GM10266 (cell line): ENCODE results near the gene C22orf23.

ENCODE experiments used
- DNase-seq: peaks from one replicate; pipeline ENCODE4 v3.0.0; 2012; ENCODE audit errors: extremely low spot score
- CTCF ChIP-seq: IDR thresholded peaks from 2 replicates; pipeline ENCODE4 v1.5.1; 2012; ENCODE audit warnings: mild to moderate bottlenecking, low read depth; ENCODE audit not compliant: control insufficient read depth, insufficient read depth; ENCODE audit errors: missing control alignments

The C22orf23 gene

GRCh38 chr22:37994982-37995381 lies 41.6 kb upstream of the C22orf23 start:
- no peak for DNase-seq
- no peak for TF ChIP-seq CTCF

GRCh38 chr22:37994049-37994448 lies 40.6 kb upstream of the C22orf23 start:
- no peak for TF ChIP-seq CTCF
- no peak for DNase-seq

DNA sequence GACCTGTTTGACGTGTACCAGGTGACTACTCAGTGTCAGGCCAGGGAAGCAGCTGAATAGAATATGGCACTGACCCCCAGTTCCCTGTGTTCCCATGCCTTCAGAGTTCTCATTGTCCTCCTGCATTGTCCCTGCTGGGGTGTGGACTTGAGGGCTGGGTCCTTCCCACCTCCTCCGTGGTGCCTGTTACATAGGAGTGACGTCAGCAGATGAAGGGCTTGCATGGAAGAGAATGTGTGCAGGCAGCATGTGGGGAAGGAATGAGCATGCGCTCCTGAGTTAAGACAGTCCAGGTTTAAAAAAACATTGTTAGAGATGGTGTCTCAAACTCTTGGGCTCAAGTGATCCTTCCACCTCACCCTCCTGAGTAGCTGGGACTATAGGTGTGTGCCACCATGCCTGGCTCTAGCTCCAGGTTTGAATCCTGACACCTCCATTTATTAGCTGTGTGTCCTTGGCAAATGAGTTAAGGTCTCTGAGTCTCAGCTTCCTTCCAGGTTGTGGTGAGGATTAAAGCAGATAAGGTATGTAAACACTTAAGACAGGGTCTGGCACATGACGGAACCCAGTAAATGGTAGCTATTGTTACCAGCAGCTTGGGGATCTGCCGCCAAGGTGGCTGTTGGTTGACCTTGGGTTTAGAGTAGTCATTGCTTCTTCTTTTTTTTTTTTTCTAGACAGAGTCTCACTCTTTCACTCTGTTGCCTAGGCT lies 38.5 kb upstream of the C22orf23 start:
- no peak for TF ChIP-seq CTCF
- no peak for DNase-seq

GRCh38 chr22:37990862-37991261 lies 37.5 kb upstream of the C22orf23 start:
- DNase-seq: no peak
- TF ChIP-seq CTCF: no peak

DNA sequence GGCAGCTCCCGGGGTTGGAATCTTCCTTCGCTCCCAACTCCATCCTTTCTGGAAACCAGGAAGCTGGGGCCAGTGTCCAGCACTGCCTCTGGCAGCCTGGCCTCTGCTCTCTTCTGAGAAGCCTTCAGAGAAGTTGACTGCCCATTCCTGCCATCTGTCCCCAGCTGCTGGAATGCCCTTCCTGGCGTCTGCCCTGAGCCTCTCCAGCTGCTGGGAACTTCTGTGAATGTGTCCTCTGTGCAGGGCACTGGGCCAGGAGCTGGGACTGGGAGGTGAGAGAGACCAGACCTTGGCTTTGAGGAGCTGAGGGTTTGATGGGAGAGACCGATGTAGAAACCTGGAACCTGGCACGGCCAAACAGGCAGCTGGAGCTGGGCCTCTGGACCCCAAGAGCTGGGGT lies 36.9 kb upstream of the C22orf23 start:
- no peak for DNase-seq
- no peak for TF ChIP-seq CTCF

DNA sequence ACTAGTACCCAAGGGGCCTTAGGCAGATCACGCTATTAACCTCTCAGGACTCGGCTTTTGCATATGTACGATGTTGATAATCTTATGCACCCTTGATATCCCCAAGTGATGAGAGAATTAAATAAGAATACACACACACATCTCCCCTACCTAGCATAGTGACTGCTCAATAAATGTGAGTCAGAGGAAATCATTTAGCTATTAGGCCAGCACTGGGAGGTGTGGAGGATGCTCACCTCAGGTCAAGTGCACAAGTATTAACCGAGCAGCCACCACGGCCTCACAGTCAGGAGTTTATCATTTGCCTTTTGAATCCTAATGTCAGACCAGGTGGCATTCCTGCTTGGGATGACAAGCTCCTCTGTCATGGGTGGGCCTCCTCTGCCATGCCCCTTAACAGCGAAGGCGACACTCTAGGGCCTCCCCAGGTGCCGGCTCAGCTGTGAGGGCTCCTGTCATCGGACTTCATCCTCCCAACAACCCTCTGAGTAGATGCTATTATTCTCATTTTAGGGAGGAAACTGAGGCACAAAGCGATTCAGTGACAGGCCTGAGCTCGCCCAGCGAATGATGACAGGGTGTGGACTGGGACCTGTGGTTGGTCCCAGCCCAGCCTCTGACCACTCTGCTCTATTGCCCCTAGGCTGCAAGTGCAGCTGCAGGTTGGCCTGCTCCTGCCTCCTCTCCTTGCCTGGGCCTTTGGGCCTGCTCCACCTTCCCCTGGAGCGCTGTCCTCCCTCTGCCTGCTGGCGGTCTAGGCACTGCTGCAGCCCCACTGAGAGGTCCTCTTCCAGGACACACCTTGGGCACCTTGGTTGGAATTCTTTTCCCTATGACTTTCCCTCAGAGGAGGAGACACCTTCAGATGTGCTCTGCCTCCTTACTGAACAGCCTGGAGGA lies 36.0 kb upstream of the C22orf23 start:
- no peak for TF ChIP-seq CTCF

DNA sequence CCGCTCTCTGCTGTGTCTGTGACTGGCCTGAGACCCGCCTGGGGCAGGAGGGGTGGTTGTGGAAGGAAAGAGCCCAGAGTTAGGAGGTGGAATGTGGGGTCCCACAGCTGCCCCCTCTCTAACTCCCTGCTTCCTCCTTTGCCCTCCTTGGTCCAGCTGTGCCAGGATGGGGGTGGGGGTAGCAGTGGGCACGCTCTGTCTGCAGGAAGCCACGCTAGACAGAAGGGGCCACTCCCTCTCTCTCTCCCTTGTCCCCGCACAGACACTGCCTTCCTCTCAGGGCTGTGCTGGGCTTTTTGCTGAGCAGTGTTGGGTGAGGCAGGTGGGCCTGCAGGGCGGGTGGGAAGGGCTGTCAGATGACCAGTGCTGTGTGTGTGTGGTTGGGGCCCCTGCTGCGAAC lies 33.0 kb upstream of the C22orf23 start:
- no peak for DNase-seq
- TF ChIP-seq CTCF: no peak

More for the DNA sequence above, 36.0 kb upstream of the C22orf23 start:
- no peak for DNase-seq
